K562 (cell line): ENCODE data around the gene MVK. TPM values are rescaled to one million over a fixed set of nuclear protein-coding genes. Genes with fewer than 3 reads are reported as not detected.

Experiments used
- BCLAF1 ChIP-seq, 2 experiments: fragments of 450-650 bp in 1 of 2; IDR thresholded peaks; 2 replicates each; pipeline ENCODE4 v1.6.1; 2011 to 2017; ENCODE audit warnings: low read depth in 2 of 2, antibody characterized with exemption in 1 of 2, borderline replicate concordance in 1 of 2, low read length in 1 of 2, mild to moderate bottlenecking in 1 of 2, mixed read lengths in 1 of 2; ENCODE audit not compliant: control insufficient read depth in 1 of 2
- CEBPG ChIP-seq, 3 experiments: fragments of 200-800 bp in 1 of 3; sonication (Bioruptor generic) in 1 of 3; sonication (generic) in 1 of 3; formaldehyde crosslinking in 1 of 3; IDR thresholded peaks in 2 of 3; conservative IDR thresholded peaks in 1 of 3; 2 replicates each; pipeline versions ENCODE4 v1.6.1 to v1.8.0; 2016 to 2022; ENCODE audit warnings: missing compliant biosample characterization in 2 of 3, missing genetic modification characterization in 2 of 3, mild to moderate bottlenecking in 1 of 3, missing genetic modification reagents in 1 of 3
- DMBX1 ChIP-seq: fragments of 250-450 bp; sonication (Bioruptor Pico); IDR thresholded peaks from 2 replicates; pipeline ENCODE4 v1.8.0; 2022; ENCODE audit warnings: inconsistent platforms, mild to moderate bottlenecking, moderate library complexity, borderline replicate concordance
- HDGF ChIP-seq: fragments of 450-650 bp; IDR thresholded peaks from 2 replicates; pipeline ENCODE4 v1.6.1; 2016
- HOMEZ ChIP-seq: fragments of 250-450 bp; sonication (Bioruptor Pico); IDR thresholded peaks from 2 replicates; pipeline ENCODE4 v1.4.0; 2020; ENCODE audit warnings: mild to moderate bottlenecking, moderate library complexity
- IFI16 ChIP-seq: fragments of 250-450 bp; sonication (Bioruptor Pico); IDR thresholded peaks from 2 replicates; pipeline ENCODE4 v2.1.2; 2022; ENCODE audit warnings: mild to moderate bottlenecking, inconsistent platforms
- JUND ChIP-seq, 2 experiments: IDR thresholded peaks; 2 replicates in 1 of 2; 3 replicates in 1 of 2; pipeline ENCODE4 v1.6.1; 2011; ENCODE audit warnings: borderline replicate concordance in 2 of 2, low read depth in 2 of 2, low read length in 2 of 2, improper control_type of control experiment in 1 of 2, missing biosample characterization in 1 of 2, missing genetic modification characterization in 1 of 2, missing genetic modification reagents in 1 of 2
- KDM5B ChIP-seq: fragments of 200-600 bp; sonication (generic); IDR thresholded peaks from 2 replicates; pipeline ENCODE4 v1.6.1; 2012; ENCODE audit warnings: low read depth, mild to moderate bottlenecking, moderate library complexity, low read length, control low read depth, inconsistent platforms; ENCODE audit not compliant: insufficient replicate concordance
- KLF16 ChIP-seq: IDR thresholded peaks from 2 replicates; pipeline ENCODE4 v1.6.1; 2016; ENCODE audit warnings: antibody characterized with exemption
- LCOR ChIP-seq: sonication (generic); formaldehyde crosslinking; IDR thresholded peaks from 2 replicates; pipeline ENCODE4 v1.8.0; 2022; ENCODE audit warnings: mild to moderate bottlenecking, missing genetic modification reagents
- MAFK ChIP-seq: IDR thresholded peaks from 2 replicates; pipeline ENCODE4 v1.6.1; 2011; ENCODE audit warnings: low read length, improper control_type of control experiment
- NCOA2 ChIP-seq, 2 experiments: fragments of 450-650 bp; IDR thresholded peaks; 2 replicates each; pipeline ENCODE4 v1.6.1; 2018; ENCODE audit warnings: mild to moderate bottlenecking in 2 of 2, moderate library complexity in 1 of 2; ENCODE audit not compliant: partially characterized antibody in 2 of 2
- PHB2 ChIP-seq: fragments of 450-650 bp; IDR thresholded peaks from 2 replicates; pipeline ENCODE4 v1.6.1; 2017; ENCODE audit warnings: low read depth
- PYGO2 ChIP-seq: fragments of 450-650 bp; IDR thresholded peaks from 2 replicates; pipeline ENCODE4 v1.6.1; 2016; ENCODE audit warnings: mild to moderate bottlenecking, missing genetic modification characterization, moderate library complexity, missing compliant biosample characterization
- SETDB1 ChIP-seq: IDR thresholded peaks from one replicate; pipeline ENCODE4 v1.6.1; 2012; ENCODE audit warnings: low read length, control low read depth, inconsistent platforms
- SNAPC5 ChIP-seq: fragments of 250-450 bp; sonication (Bioruptor Pico); IDR thresholded peaks from 2 replicates; pipeline ENCODE4 v1.8.0; 2021; ENCODE audit warnings: moderate library complexity, mild to moderate bottlenecking, inconsistent platforms
- SNRNP70 ChIP-seq: fragments of 200-400 bp; formaldehyde crosslinking; optimal IDR thresholded peaks from 2 replicates; pipeline ENCODE3; 2017; ENCODE audit warnings: low read depth, low read length
- SRF ChIP-seq, 2 experiments: fragments of 250-450, 450-650 bp in 1 of 2; sonication (Bioruptor Pico) in 1 of 2; sonication (generic) in 1 of 2; formaldehyde crosslinking; IDR thresholded peaks; 2 replicates each; pipeline versions ENCODE4 v1.5.0 to v1.5.1; 2020 to 2022; ENCODE audit warnings: mild to moderate bottlenecking in 1 of 2, missing genetic modification reagents in 1 of 2
- ZNF282 ChIP-seq: sonication (generic); formaldehyde crosslinking; IDR thresholded peaks from 2 replicates; pipeline ENCODE4 v1.8.1; 2023; ENCODE audit warnings: missing genetic modification reagents
- polyA plus RNA-seq, 8 experiments: library from polyadenylated mRNA; depleted of rRNA in 4 of 8; stranded (reverse) in 5 of 8; unstranded in 3 of 8; fragments of >200 nt; fragmentation: Nextera tagmentation in 2 of 8; fragmentation: Illumina TruSeq in 1 of 8; extraction: Ambion mirVana in 2 of 8; extraction: Trizol in 1 of 8; gene quantifications; 2 replicates each; pipeline versions ENCODE4 v1.2.1 to v1.2.3, GENCODE V29; 2011 to 2014; ENCODE audit warnings: inconsistent platforms in 1 of 8, missing spikeins in 1 of 8
- total RNA-seq, 7 experiments: library from RNA; depleted of rRNA in 6 of 7; stranded (reverse); fragments of >200 nt in 6 of 7; fragmentation: Illumina TruSeq in 2 of 7; extraction: Trizol in 2 of 7; gene quantifications; 2 replicates each; pipeline versions ENCODE4 v1.2.1 to v1.2.3, GENCODE V29; 2011 to 2021; ENCODE audit warnings: low replicate concordance in 1 of 7
- TF ChIP-seq, protein P1 (sequence below): fragments of 250-450 bp; sonication (Bioruptor Pico); IDR thresholded peaks from 2 replicates; pipeline ENCODE4 v1.4.0; 2020

Gene MVK
- total and polyA plus RNA-seq, 9 of the 15 experiments (the other 6 are each of a cell fraction or from before 2014, with no cell fraction given), result 0.41 to 33.6 (median 18.8) TPM

DNA sequence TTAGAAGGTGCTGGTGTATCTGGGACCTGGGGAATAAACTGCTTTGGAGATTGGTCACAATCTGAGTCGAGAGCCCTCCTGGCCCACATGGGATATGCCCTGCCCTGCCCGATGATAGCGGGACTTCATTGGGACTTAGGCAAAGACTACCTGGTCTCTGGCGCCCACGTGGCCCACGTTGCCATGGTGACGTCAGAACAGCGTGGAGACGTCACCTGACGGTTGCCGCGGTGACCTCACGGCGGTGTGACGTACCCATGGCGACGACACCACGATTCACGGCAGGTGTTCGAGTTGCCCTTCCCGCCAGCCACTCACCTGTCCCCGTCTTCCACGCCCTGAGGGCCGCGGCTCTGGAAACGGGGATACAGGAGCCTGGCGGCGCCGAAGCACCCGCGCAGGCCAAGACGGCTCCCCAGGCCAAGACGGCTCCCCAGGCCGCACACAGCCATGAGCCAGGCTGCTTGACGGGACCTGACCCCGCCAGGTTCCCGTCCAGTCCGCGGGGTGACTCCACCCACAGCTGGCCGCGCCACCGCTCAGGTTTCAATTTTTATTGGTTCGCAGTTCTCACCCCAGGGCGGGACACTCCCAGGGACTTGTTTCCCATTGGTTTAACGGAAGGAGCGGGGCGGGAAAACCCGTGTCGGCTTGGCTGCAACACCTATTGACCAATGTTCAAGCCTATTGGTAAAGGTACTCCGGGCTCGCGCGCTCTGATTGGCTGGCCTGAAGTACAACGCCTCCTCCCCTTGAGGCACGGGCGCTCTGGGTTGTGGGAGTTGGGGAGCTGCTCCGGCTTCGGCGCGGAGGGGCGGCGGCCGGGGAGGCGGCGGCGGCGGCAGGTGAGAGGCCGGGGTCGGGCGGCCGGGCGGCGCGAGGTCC is at the start of gene MVK, which contains the start of gene MMAB (continued):
- TF ChIP-seq SETDB1 (no peak), NCOA2 (IDR thresholded peaks at IDR 0.05; ENCODE audit: partially characterized antibody in 2 of 2) (no peak), KDM5B (peak; percentile 86), KLF16 (no peak), DMBX1 (CRISPR knock-in tag) (peak; percentile 42; the same call in 1 of the 2 replicates), ZNF282 (peak; percentile 91; the same call in 1 of the 2 replicates), SRF (CRISPR knock-in tag; IDR thresholded peaks at IDR 0.05) (peak in 1 of 2 experiments; percentile 52; a peak in 1 of 4 replicates), IFI16 (CRISPR knock-in tag) (no peak), BCLAF1 (IDR thresholded peaks at IDR 0.05; ENCODE audit: borderline replicate concordance in 1 of 2, control insufficient read depth in 1 of 2, low read depth in 2 of 2, low read length in 1 of 2) (no peak), PYGO2 (tag) (no peak), PHB2 (no peak), JUND (IDR thresholded peaks at IDR 0.05; ENCODE audit: borderline replicate concordance, low read depth, low read length) (peak; percentile 88), JUND (tag; IDR thresholded peaks at IDR 0.05; ENCODE audit: borderline replicate concordance, low read depth, low read length) (peak; percentile 81), HOMEZ (no peak), SNAPC5 (CRISPR knock-in tag) (no peak), LCOR (CRISPR knock-in tag) (no peak), HDGF (no peak), SNRNP70 (no peak), MAFK (no peak), CEBPG (CRISPR knock-in tag; IDR thresholded peaks at IDR 0.05) (peak; percentile 37; the same call in 1 of the 2 replicates), CEBPG (tag; conservative IDR thresholded peaks at IDR 0.05 in 1 of 2, IDR thresholded peaks at IDR 0.05 in 1 of 2) (peak; percentile 51 to 58; a peak in 3 of 4 replicates)
- TF ChIP-seq, protein P1, sequence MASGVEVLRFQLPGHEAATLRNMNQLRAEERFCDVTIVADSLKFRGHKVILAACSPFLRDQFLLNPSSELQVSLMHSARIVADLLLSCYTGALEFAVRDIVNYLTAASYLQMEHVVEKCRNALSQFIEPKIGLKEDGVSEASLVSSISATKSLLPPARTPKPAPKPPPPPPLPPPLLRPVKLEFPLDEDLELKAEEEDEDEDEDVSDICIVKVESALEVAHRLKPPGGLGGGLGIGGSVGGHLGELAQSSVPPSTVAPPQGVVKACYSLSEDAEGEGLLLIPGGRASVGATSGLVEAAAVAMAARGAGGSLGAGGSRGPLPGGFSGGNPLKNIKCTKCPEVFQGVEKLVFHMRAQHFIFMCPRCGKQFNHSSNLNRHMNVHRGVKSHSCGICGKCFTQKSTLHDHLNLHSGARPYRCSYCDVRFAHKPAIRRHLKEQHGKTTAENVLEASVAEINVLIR, result peak; percentile 98
